ENCODE measurements around the gene BRME1. TPM values are rescaled to one million over a fixed set of nuclear protein-coding genes. Genes with fewer than 3 reads are reported as not detected.

BRME1 gene
- total RNA-seq, 1 experiment from 2014 or later: 6.7 TPM

DNA sequence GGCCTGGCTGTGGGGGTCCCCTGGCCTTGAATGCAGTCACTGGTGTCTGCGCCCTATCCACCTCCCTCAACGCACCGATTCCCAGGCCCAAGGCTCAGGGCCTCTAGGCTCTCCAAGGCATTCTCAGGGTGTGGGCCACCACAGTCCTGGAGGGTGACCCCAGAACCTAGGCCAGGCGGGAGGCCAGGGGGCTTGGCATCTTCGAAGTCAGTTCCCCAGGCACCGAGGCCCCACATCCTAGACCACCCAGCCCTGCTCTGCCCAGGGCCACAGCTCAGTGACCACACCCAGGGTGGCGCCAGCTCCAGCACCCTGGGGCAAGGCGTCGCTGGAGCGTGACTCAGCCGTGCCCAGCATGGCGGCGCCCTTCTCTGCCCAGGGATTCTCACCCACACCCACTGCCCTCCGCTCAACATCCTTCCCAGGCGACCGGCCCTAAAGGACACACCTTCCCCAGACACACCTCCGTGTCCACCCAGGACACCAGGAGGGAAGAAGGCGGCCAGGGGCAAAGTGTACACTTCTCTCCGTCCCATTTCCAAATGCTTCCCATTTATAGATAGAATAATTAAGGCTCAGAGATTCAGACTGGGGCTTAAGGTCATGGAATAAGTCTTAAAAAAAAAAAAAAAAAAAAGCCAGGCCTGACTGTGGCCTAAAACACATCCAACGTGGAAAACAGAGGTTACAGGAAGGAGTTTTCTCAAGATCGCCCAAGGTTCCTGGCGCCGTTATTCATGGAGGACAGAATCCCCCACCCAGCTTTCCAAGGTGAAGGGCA, 65.4 kb downstream of the BRME1 start:
- no peaks in the 10 kb centered on the region for H3K27me3 Mint-ChIP-seq (ENCODE audit: low read depth)
- H2BK5ac ChIP-seq (ENCODE audit: insufficient read length, low read length): no peak overlapping the region
- no peaks in the 10 kb centered on the region for H3K36me3 Mint-ChIP-seq (ENCODE audit: insufficient read depth in 1 of 3, low read depth in 3 of 3)
- no peaks in the 10 kb centered on the region; a peak in 1 of 5 replicates for H3K9me3 Mint-ChIP-seq
- peaks cover 8% of the 10 kb centered on the region for H3K23me2 ChIP-seq (ENCODE audit: insufficient read length, low read depth, low read length, poor library complexity, severe bottlenecking)
- TF ChIP-seq, protein P1, sequence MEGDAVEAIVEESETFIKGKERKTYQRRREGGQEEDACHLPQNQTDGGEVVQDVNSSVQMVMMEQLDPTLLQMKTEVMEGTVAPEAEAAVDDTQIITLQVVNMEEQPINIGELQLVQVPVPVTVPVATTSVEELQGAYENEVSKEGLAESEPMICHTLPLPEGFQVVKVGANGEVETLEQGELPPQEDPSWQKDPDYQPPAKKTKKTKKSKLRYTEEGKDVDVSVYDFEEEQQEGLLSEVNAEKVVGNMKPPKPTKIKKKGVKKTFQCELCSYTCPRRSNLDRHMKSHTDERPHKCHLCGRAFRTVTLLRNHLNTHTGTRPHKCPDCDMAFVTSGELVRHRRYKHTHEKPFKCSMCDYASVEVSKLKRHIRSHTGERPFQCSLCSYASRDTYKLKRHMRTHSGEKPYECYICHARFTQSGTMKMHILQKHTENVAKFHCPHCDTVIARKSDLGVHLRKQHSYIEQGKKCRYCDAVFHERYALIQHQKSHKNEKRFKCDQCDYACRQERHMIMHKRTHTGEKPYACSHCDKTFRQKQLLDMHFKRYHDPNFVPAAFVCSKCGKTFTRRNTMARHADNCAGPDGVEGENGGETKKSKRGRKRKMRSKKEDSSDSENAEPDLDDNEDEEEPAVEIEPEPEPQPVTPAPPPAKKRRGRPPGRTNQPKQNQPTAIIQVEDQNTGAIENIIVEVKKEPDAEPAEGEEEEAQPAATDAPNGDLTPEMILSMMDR (conservative IDR thresholded peaks at IDR 0.05): no peak
- no peaks in the 10 kb centered on the region for H3K9me3 ChIP-seq (ENCODE audit: control insufficient read depth, low read depth, low read length)
- no peaks in the 10 kb centered on the region; the same call in 1 of the 2 replicates for H3K4me1 ChIP-seq (ENCODE audit: insufficient read depth, low read length)
- H3K4me2 ChIP-seq (ENCODE audit: insufficient read depth, insufficient read length, low read length): no peak overlapping the region
- no peak overlapping the region for H2BK15ac ChIP-seq (ENCODE audit: low read depth, low read length)
- no peak overlapping the region for H2BK12ac ChIP-seq (ENCODE audit: insufficient read length, low read depth, low read length)
- no peaks in the 10 kb centered on the region for H3K79me1 ChIP-seq (ENCODE audit: insufficient read depth, low read depth, low read length, poor library complexity, severe bottlenecking)
- H4K20me1 ChIP-seq (ENCODE audit: control insufficient read depth, insufficient read depth, insufficient read length): no peaks in the 10 kb centered on the region
- H3K4me3 Mint-ChIP-seq: peak overlapping the region in 1 of 2 experiments; percentile 21; a peak in 2 of 5 replicates
- peak overlapping the region in 1 of 3 experiments; percentile 88; a peak in 2 of 7 replicates for H3K27ac Mint-ChIP-seq
- H3K79me2 ChIP-seq (ENCODE audit: insufficient read depth, low read length): no peaks in the 10 kb centered on the region; the same call in 1 of the 2 replicates
- H3K27me3 ChIP-seq (ENCODE audit: insufficient read depth, low read length): no peaks in the 10 kb centered on the region
- no peak overlapping the region for H2BK120ac ChIP-seq (ENCODE audit: low read depth, low read length, poor library complexity, severe bottlenecking)
- no peak overlapping the region for H4K5ac ChIP-seq (ENCODE audit: insufficient read length, low read depth, low read length)
- H2AK5ac ChIP-seq (ENCODE audit: insufficient read length, low read length): no peak overlapping the region
- no peak overlapping the region for H3T11ph ChIP-seq (ENCODE audit: low read length)
- no CpG with 5 or more reads among the region's 23 CpGs for whole genome bisulfite sequencing (ENCODE audit: extremely low coverage, insufficient read length, low lambda C conversion rate)
- no peak overlapping the region for H3K23ac ChIP-seq (ENCODE audit: insufficient read length, low read depth, low read length)
- H3K4ac ChIP-seq (ENCODE audit: low read depth, low read length): no peak overlapping the region
- H4K91ac ChIP-seq (ENCODE audit: insufficient read length, low read depth, low read length): no peak overlapping the region
- no peak overlapping the region; the same call in 1 of the 2 replicates for H3K14ac ChIP-seq (ENCODE audit: insufficient read depth, low read length)
- H3K56ac ChIP-seq (ENCODE audit: insufficient read length, low read depth, low read length): no peak overlapping the region
- H3K18ac ChIP-seq (ENCODE audit: insufficient read length, low read depth, low read length): no peak overlapping the region
- H3K27ac ChIP-seq (ENCODE audit: insufficient read length, low read depth, low read length): no peak overlapping the region
- no peak overlapping the region for H3K9ac ChIP-seq (ENCODE audit: extremely low read depth, insufficient read length, low read length)
- peak; percentile 28 for DNase-seq
- no peak overlapping the region for H2BK20ac ChIP-seq (ENCODE audit: low read depth, low read length, poor library complexity, severe bottlenecking)
- peaks cover 17 to 37% of the 10 kb centered on the region in 2 experiments for H3K4me1 Mint-ChIP-seq
- H4K8ac ChIP-seq (replicated peaks; ENCODE audit: insufficient read length, low read depth, low read length): no peak overlapping the region
- H2AFZ ChIP-seq (ENCODE audit: low read length): no peak overlapping the region
